ENCODE data around the gene CLCN3. TPM values are rescaled to one million over a fixed set of nuclear protein-coding genes. Genes with fewer than 3 reads are reported as not detected.
A peak's percentile ranks its signal among the peaks of the same experiment; 100 is the strongest.

The CLCN3 gene
- total RNA-seq, 1 experiment from 2014 or later = 29.1 TPM

- TF ChIP-seq ERG (CRISPR knock-in tag; IDR thresholded peaks at IDR 0.05) (no peak), ZBTB43 (CRISPR knock-in tag; IDR thresholded peaks at IDR 0.05) (no peak), PRRX2 (CRISPR knock-in tag; IDR thresholded peaks at IDR 0.05) (no peak), USF1 (CRISPR knock-in tag; IDR thresholded peaks at IDR 0.05) (no peak), PREB (CRISPR knock-in tag; IDR thresholded peaks at IDR 0.05; ENCODE audit: borderline replicate concordance) (no peak), CREB1 (CRISPR knock-in tag; IDR thresholded peaks at IDR 0.05) (no peak), E2F1 (CRISPR knock-in tag; IDR thresholded peaks at IDR 0.05) (no peak)
- Mint-ChIP-seq H3K4me1 (peaks cover 21% of the 10 kb centered on the region), H3K4me3 (peak overlapping the region; percentile 95), H3K9me3 (peaks cover 3% of the 10 kb centered on the region; the same call in 1 of the 2 replicates), H3K27me3 (ENCODE audit: low read depth) (no peaks in the 10 kb centered on the region), H3K36me3 (no peaks in the 10 kb centered on the region), H3K27ac (peak overlapping the region; percentile 61; the same call in 1 of the 2 replicates)
- CTCF ChIA-PET = no interaction called here
- POLR2A ChIA-PET = no interaction called here
- DNase-seq (ENCODE audit: low spot score) = no peak
- no peak for ATAC-seq
Observed at GRCh38 chr4:169618986-169619385, 1.4 kb upstream of the CLCN3 start.

GRCh38 chr4:169619518-169619957 lies 840 bp upstream of the CLCN3 start:
- peak overlapping the region; percentile 95 for H3K4me3 Mint-ChIP-seq
- CTCF ChIA-PET = no interaction called here

More at GRCh38 chr4:169619518-169619957, 840 bp upstream of the CLCN3 start:
- peak; percentile 25 for DNase-seq (ENCODE audit: low spot score)
- no peaks in the 10 kb centered on the region for H3K36me3 Mint-ChIP-seq
- ATAC-seq = peak; percentile 42
- H3K4me1 Mint-ChIP-seq = peaks cover 21% of the 10 kb centered on the region
- H3K27me3 Mint-ChIP-seq (ENCODE audit: low read depth) = no peaks in the 10 kb centered on the region
- no peak for TF ChIP-seq ATF6 (CRISPR knock-in tag; IDR thresholded peaks at IDR 0.05)
- no peak for TF ChIP-seq USF1 (CRISPR knock-in tag; IDR thresholded peaks at IDR 0.05)
- no peak for TF ChIP-seq CREB1 (CRISPR knock-in tag; IDR thresholded peaks at IDR 0.05)
- no peak for TF ChIP-seq TEAD1 (CRISPR knock-in tag; IDR thresholded peaks at IDR 0.05)
- no peak for TF ChIP-seq NR1H2 (CRISPR knock-in tag; IDR thresholded peaks at IDR 0.05)
- no peak for TF ChIP-seq ESRRA (CRISPR knock-in tag; IDR thresholded peaks at IDR 0.05; ENCODE audit: borderline replicate concordance)
- TF ChIP-seq TP53 (CRISPR knock-in tag; IDR thresholded peaks at IDR 0.05) = no peak
- no peak for TF ChIP-seq SMAD4 (CRISPR knock-in tag; IDR thresholded peaks at IDR 0.05)
- no peak for TF ChIP-seq RORB (CRISPR knock-in tag; IDR thresholded peaks at IDR 0.05)
- no peak for TF ChIP-seq KAT7 (CRISPR knock-in tag; IDR thresholded peaks at IDR 0.05; ENCODE audit: borderline replicate concordance)
- peaks cover 3% of the 10 kb centered on the region; the same call in 1 of the 2 replicates for H3K9me3 Mint-ChIP-seq
- peak overlapping the region; percentile 100 for H3K27ac Mint-ChIP-seq
- POLR2A ChIA-PET = interaction anchor here (1.4 kb wide), 2 partner anchors 41 to 407 kb away, joined by 4 read pairs; partner anchors contain the start of gene MFAP3L
